ENCODE results near the gene GMPR2.
"Not testable (repeated sequence)": the region's sequence is repeated elsewhere in the genome, so short reads cannot be mapped to it uniquely, and the experiment has no call there.

GMPR2 gene

DNA sequence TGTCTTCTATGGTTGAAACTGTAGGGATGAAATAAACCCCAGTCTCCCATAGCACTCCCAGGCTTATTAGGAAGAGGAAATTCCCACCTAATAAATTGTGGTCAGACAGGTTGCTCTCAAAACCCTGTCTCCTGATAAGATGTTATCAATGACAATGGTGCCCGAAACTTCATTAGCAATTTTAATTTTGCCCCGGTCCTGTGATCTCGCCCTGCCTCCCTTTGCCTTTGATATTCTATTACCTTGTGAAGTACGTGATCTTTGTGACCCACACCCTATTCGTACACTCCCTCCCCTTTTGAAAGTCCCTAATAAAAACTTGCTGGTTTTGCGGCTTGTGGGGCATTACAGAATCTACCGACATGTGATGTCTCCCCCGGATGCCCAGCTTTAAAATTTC is 30.2 kb upstream of the GMPR2 start:
- not testable (repeated sequence) for DNase-seq (ENCODE audit: low read depth)

DNA sequence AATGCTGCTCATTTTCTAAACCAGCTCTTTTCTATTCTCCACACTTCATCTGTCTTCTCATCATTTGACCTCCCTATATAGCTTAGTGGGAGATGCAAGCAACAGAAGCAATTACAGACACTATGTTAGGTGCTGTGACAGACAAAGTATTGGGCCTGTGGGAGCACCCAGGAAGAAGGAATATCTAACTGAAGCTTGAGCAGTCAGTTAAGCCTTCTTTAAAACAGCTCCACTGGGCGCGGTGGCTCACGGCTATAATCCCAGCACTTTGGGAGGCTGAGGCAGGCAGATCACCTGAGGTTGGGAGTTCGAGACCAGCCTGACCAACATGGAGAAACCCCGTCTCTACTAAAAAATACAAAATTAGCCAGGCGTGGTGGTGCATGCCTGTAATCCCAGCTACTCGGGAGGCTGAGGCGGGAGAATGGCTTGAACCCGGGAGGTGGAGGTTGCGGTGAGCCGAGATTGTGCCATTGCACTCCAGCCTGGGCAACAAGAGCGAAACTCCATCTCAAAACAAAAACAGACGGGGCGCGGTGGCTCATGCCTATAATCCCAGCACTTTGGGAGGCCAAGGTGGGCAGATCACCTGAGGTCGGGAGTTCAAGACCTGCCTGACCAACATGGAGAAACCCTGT is 29.4 kb upstream of the GMPR2 start:
- DNase-seq (ENCODE audit: low read depth): not testable (repeated sequence)

DNA sequence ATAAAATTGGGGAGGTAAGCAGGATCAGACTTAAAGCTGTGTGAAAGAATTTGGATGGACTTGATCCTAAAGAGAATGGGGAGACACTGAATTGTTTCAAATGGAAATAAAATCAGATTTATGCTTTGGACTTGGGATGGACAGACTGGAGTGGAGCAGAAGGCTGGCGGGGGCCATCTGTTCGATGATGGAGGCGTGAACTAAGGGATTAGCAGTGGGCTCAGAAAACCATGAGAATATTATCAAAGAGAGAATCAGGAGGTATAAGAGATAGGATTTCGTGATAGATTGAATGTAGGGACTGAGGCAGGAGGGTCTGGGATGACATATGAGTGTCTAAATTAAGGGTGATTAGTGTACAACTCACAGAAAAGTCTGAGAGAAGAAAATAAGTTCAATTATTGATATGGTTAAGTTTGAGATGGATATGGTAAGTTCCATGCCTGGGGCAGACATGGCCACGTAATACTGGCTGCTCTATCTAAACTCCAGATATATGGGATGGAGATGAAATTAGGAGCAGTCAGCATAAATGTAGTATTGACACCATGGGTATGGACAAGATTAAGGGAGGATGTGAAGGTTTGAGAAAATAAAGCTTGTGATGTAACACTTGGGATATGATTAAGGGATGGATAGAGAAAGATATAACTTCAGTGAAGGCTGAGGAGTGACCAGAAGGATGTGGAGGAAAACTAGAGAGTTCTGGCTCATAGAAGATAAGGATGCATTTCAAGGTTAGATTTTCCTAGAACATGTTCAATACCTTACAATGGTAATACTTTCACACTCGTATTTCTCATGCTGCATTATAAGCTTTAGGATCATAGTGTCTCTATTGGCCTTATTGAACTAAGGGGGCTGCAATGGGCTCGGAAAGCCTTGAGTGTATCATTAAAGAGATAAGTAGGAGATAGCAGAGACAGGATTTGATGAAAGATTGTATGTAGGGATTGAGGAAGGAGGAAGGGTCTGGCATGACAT is 28.3 kb upstream of the GMPR2 start:
- DNase-seq (ENCODE audit: low read depth): no peak

DNA sequence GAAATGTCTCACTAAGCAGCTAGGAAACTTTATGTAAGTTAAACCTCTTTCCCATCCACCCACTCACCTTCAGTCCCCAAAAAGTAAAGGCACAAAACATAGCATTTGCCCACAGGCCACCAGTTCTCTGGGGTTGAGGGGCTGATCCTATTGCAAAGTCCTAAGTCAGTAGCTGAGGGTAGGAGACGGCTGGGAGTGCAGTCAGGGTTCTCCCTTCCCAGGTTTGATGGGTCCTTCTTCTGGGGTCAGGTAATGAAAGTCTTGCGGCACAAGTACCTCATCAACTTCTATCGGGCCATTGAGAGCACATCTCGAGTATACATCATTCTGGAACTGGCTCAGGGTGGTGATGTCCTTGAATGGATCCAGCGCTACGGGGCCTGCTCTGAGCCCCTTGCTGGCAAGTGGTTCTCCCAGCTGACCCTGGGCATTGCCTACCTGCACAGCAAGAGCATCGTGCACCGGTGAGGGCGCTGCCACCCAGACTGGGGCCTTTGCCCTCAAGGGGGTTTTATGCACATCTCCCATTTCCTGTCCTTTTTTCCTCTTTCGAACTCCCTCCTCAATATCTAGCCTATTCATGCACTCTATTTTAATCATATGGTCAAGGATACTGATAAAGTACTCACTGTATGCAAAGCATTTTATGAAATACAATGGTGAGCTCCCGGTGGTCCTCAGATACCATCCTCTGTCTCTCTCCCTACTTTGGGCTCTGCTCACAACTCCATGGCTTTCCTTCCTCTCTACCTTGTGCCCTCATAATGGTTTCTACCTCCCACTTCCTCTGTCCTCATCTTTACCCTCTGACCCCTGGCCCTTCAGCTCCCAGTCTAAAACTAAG is 26.2 kb upstream of the GMPR2 start:
- no peak for DNase-seq (ENCODE audit: low read depth)

DNA sequence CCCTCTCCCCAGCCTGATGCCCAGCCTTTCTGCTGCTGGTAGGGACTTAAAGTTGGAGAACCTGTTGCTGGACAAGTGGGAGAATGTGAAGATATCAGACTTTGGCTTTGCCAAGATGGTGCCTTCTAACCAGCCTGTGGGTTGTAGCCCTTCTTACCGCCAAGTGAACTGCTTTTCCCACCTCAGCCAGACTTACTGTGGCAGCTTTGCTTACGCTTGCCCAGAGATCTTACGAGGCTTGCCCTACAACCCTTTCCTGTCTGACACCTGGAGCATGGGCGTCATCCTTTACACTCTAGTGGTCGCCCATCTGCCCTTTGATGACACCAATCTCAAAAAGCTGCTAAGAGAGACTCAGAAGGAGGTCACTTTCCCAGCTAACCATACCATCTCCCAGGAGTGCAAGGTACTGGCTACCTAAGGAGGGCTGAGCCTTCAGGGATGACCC is 25.6 kb upstream of the GMPR2 start:
- DNase-seq (ENCODE audit: low read depth): no peak

DNA sequence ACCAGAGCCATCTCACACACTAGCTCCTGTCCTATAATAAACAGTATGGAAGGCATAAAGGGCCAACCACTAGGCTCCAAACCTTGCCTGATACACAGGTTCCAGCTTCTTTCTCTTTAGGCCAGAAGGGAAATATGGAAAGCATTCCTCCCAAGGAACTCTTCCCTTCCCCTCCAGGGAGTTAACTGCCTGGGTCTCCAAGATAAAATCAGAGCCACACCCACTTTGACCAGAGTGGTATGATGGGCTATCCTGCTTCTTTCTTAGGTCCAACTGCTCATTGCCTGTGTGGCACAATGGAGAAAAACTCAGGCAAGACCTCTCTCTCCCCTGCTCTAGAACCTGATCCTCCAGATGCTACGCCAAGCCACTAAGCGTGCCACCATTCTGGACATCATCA is 25.1 kb upstream of the GMPR2 start:
- no peak for DNase-seq (ENCODE audit: low read depth)

DNA sequence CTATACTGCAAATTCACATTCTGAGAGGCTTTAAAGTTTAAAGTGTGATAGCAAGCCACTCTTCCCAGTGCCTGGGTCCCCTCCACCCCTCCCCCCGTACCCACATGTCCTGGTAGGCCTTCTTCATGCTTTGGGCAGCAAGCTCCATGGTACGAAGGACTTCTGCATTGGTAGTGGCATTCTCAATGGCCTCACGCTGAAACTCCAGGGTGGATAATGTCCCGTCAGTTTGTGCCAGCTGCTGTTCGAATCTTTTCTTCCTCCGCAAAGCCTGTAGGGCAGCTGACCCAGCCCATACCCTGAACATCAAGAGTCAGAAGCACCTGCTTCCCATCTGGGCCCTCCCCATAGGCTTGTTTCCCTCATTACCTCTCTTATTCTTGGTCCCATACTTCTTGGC is 21.4 kb upstream of the GMPR2 start:
- no peak for DNase-seq (ENCODE audit: low read depth)

DNA sequence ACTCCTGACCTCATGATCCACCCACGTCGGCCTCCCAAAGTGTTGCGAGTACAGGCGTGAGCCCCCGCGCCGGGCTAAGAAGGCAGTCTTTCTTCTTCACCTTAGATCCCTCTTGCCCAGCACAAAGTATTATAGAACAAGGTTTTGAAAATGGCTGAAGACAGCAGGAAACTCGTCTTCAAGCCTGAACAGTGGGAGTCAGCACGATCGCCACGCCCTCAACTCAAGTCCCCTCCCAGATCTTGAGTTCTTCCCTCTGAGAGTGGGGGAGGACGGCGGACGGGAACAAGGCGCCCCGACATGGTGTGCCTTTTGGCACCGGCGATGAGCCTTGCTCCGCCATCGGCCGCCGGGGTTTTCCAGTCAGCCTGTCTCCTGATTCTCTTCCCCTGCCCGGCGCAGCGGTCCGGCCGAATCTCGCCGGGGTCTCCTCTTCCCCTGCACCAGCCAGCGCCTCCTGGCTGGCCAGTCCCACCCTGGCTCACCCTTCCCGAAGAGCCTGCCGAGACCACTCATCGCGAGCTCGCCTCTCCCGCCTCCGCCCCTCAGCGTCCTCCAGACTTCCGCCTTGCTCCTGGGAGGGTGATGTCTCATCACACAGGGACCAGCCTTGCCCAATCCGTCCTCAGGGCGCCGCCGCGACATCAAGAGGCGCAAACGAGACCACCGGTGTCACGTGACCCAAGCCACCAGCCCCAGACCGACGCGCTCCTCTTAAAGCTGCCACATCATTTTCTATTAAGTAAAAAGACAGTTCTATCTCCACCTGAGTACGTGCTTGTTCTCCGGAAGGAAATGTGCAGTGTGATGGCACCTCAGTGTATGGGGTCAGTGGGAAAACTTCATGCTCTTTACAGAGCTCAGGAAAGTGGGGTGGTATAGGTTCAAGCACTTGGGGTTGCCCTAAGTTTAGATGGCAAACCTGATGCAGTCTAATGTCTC is 19.5 kb upstream of the GMPR2 start, which contains the start of gene CHMP4A:
TSS of gene CHMP4A (minus strand) at position 565 of the 942 bp plus-strand sequence. CDS start at position 516, 49 bp downstream.
- DNase-seq (ENCODE audit: low read depth): peak; percentile 93

DNA sequence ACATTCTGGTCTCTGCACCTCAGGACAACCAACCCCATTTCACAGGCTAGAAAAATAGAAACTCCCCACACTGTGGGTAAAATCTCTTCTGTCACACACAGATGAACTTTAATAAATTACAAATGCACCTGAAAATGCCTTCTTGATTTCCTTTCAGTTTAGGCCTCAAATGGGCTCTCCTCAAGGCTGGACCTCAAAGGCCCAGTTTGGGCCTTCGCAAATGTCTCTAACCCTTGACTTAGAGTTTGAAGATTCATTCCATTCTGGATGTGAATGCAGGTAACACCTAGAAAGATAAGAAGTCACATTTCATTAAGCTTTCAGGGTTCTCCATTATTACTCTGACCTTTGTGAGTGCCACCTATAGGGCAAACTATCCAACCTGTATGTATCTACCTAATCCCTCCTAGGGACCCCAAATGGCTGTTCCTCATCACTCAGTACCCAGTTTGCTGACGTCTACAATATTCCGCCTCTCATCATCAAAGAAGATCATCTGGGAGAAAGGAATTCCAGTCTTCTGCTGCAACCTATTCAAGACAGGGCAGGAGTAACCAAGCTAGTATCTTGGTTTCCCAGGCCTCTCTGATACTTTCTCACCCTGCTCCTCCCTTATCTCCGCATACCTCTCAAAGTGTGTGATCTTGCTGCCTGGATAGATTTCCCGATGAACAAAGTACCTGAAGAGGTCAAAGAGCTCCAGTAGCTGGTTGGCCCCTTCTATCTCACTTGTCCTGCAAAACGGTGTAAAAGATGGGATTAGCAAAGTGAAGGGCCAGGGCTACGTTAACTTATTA is 18.7 kb upstream of the GMPR2 start:
- no peak for DNase-seq (ENCODE audit: low read depth)

DNA sequence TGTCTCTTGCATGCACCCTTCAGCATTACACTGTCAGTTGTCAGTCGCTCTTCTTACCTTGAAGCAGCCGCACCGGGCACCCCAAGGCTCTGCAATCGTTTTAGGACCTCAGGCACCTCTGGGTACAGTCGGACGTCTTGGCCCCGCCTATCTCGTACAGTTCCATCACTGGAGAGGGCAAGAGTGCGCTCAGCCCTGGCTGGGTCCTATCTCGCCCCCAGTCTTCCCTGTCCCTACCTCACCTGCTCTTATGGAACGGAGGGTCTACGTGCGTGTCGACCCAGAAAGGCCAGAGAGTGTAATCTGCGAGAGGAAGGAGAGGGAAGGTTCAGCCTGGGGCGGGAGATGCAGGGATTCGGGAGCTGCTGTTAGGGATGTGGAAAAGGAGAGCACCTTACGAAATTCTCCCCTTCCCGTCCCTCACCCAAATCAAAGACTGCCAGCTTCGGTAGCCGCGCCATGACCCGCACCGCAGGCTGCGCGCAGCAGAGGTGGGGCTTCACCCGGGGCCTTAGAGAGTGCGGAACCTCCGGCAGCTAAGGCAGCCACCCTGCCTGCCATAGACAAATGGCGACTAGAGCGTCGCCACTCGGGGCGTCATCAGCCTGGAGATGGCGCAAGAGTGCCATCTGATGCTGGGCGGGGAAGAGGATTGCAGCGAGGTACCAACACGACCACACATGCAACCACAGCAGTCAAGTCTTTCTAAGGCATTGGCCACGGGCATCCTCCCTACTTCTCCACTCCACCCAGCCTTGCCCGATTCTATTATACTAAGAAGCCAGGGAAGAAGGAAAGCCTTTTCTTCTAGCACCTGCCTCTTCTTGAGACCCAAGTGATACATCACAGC is 17.0 kb upstream of the GMPR2 start, which contains the start of gene MDP1:
TSS of gene MDP1 (minus strand) at position 572 of the 850 bp plus-strand sequence. CDS start at position 461, 111 bp downstream.
- DNase-seq (ENCODE audit: low read depth): peak; percentile 76

DNA sequence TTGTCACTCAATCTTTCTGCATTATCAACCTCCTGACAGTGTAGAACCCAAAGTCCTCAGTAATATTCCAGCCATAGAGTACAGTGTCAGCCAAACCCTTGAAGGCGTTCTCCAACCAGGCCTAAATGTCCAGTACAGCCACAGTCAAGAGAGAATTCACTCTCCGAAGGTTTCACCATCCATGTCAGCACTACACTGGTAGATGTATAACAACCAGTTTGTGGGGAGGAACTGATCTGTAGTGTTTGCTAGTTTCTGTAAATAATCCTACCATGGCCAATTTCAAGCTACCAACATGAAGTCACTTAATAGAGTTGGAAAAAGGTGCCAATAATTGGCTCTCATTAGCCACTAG is 16.4 kb upstream of the GMPR2 start:
- no peak for DNase-seq (ENCODE audit: low read depth)

DNA sequence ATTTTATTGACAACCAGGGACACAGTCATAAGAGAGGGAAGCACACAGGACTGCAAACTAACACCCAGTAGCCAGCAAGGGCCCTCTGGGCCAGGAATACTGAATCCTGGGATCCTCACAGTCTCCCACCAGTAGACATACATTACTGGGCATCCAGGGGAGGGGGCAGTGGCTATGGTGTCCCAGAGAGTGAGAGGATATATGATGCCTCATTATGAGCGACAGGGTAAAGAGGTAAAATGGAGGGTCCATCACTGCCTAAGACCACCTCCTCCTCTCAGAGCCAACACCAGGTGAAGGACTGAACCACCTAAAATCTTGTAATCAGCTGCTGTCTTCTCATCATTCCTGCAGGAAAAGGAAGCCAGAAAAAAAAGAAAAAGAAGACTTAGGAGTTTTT is 15.9 kb upstream of the GMPR2 start:
- DNase-seq (ENCODE audit: low read depth): not testable (repeated sequence)

DNA sequence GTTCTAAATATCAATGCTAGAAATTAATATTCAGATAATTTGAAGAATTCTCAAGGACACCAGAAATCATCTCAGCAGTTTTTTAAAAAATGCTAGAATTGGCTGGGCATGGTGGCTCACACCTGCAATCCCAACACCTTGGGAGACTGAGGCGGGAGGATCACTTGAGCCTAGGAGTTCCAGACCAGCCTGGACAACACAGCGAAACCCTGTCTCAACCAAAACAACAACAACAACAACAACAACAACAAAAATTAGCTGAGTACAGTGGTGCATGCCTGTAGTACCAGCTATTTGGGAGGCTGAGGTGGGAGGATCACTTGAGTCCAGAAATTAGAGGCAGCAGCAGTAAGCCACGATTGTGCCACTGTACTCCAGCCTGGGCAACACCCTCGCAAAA is 13.6 kb upstream of the GMPR2 start:
- no peak for DNase-seq (ENCODE audit: low read depth)

DNA sequence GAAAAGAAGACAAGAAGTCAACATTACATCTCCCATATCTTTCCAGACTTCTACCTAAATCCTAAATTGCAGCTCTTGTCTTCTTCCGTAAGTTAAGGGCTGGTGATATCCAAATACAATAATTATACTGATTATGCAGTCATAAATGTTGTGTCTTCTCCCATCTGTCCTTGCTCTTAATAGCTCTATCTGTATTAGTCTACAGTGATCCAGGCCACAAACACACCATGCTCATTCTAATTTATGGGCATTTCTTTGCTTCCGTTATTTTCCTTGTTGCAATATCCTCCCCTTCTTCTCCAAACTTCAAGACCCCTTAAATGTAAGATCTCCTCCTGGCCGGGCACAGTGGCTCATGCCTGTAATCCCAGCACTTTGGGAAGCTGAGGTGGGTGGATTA is 13.2 kb upstream of the GMPR2 start:
- DNase-seq (ENCODE audit: low read depth): no peak

DNA sequence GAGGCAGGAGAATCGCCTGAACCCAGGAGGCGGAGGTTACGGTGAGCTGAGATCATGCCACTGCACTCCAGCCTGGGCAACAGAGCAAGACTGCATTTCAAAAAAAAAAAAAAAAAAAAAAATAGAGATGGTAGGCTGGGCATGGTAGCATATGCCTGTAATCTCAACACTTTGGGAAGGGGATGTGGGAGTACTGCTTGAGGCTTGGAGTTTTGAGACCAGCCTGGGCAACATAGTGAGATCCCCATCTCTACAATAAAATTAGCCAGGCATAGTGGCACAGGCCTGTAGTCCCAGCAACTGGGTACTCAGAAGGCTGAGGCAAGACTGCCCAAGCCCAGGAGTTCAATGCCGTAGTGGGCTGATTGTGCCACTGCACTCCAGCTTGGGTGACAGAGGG is 9.7 kb upstream of the GMPR2 start:
- not testable (repeated sequence) for DNase-seq (ENCODE audit: low read depth)

DNA sequence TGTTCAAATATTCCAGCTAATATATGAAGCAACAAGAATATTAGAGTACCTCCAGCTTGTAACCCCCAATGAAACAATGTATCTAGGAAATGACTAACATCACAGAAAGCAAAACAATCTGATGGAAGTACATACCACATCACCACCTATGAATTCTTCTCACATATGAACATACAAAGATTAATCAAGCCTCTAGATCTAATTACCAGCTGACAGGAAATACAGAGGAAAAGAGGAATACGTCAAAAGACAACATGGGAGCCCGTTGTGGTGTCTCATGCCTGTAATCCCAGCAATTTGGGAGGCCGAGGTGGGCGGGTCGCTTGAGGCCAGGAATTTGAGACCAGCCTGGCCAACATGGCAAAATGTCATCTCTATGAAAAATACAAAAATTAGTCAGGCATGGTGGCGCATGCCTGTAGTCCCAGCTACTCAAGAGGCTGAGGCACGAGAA is 8.1 kb upstream of the GMPR2 start:
- no peak for DNase-seq (ENCODE audit: low read depth)

DNA sequence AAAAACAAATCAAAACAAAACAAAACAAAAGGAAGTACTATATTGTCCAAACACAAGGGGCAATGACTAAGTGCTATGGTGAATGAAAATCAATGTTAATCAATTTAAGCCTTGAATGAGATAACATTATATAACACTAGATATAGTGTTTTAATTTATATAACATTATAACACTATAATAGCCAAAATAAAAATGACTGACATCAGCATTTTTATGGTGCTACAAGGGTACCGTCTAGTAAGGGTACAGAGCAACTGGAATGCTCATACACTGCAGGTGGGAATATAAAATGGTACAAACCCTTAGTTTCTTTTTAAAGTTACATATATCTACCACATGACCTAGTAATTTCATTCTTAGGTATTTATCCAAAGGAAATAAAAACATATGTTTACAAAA is 6.3 kb upstream of the GMPR2 start:
- DNase-seq (ENCODE audit: low read depth): no peak

DNA sequence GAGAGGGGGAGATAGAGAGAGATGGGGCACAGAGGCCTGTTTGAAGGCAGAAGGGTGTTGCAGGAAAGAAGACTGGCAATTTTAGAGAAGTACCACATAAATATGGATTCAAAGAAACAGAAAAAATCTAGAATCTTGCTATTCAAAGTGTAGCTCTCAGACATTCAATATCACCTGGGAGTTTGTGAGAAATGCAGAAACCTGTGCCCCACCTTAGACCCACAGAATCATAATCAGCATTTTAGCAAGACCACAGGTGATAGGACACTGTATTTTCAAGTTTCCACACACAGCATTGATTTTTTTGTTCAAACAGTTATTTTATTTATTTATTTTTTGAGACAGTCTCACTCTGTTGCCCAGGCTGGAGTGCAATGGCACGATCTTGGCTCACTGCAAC is 3.8 kb upstream of the GMPR2 start:
- no peak for DNase-seq (ENCODE audit: low read depth)

Measured in stimulated activated CD8-positive, alpha-beta memory T cell treated with anti-CD3 and anti-CD28 coated beads, Interleukin-12 subunit alpha, Interleukin-12 subunit beta, amount 100 ng/mL, for 1 hour (primary cell).